Smooth muscle cell (in vitro differentiated cells): ENCODE data around the gene PEDS1. TPM values are rescaled to one million over a fixed set of nuclear protein-coding genes. Genes with fewer than 3 reads are reported as not detected.
"Not testable (repeated sequence)": the region's sequence is repeated elsewhere in the genome, so short reads cannot be mapped to it uniquely, and the experiment has no call there.

Source experiments
- DNase-seq: peaks from one replicate; lab custom pipeline; 2025; ENCODE audit not compliant: unreplicated experiment; lab: John Stamatoyannopoulos, UW
- H2AFZ ChIP-seq: fragments of 200-600 bp; sonication (generic); 2 replicates; pipeline ENCODE4 v1.6.0; 2016; ENCODE audit warnings: antibody characterized with exemption, low read depth, mild to moderate bottlenecking
- H3F3A ChIP-seq: fragments of 200-600 bp; sonication (generic); 2 replicates; pipeline ENCODE4 v1.6.0; 2017; ENCODE audit warnings: antibody characterized with exemption, low read depth
- H3K27ac ChIP-seq: fragments of 200-600 bp; sonication (generic); 2 replicates; pipeline ENCODE4 v1.5.1; 2016; ENCODE audit warnings: low read depth, mild to moderate bottlenecking
- H3K27me3 ChIP-seq: fragments of 200-600 bp; sonication (generic); 2 replicates; pipeline ENCODE4 v1.6.1; 2016; ENCODE audit warnings: low read depth, mild to moderate bottlenecking
- H3K36me3 ChIP-seq: fragments of 200-600 bp; sonication (generic); 2 replicates; pipeline ENCODE4 v1.5.1; 2016; ENCODE audit warnings: low read depth
- H3K4me1 ChIP-seq: fragments of 200-600 bp; sonication (generic); 2 replicates; pipeline ENCODE4 v1.5.1; 2016; ENCODE audit warnings: low read depth
- H3K4me2 ChIP-seq: fragments of 200-600 bp; sonication (generic); 2 replicates; pipeline ENCODE4 v1.6.0; 2016; ENCODE audit warnings: mild to moderate bottlenecking
- H3K4me3 ChIP-seq: fragments of 200-600 bp; sonication (generic); 2 replicates; pipeline ENCODE4 v1.5.1; 2016; ENCODE audit warnings: mild to moderate bottlenecking
- H3K79me2 ChIP-seq: fragments of 200-600 bp; sonication (generic); 2 replicates; pipeline ENCODE4 v1.6.0; 2016; ENCODE audit warnings: low read depth, mild to moderate bottlenecking
- H3K9ac ChIP-seq: fragments of 200-600 bp; sonication (generic); 2 replicates; pipeline ENCODE4 v1.6.0; 2016; ENCODE audit warnings: low read depth
- H3K9me3 ChIP-seq: fragments of 200-600 bp; sonication (generic); replicated peaks from 2 replicates; pipeline ENCODE4 v1.5.1; 2016; ENCODE audit warnings: low read depth
- H4K20me1 ChIP-seq: fragments of 200-600 bp; sonication (generic); 2 replicates; pipeline ENCODE4 v1.6.0; 2016; ENCODE audit warnings: low read depth
- CTCF ChIP-seq: fragments of 200-600 bp; sonication (generic); IDR thresholded peaks from 2 replicates; pipeline ENCODE4 v1.5.1; 2017; ENCODE audit warnings: borderline replicate concordance, mild to moderate bottlenecking, antibody characterized with exemption; ENCODE audit not compliant: insufficient read depth, poor library complexity, severe bottlenecking
- WGBS: methylation state at CpG from one replicate; pipeline ENCODE4 v1.1.7; 2016; ENCODE audit warnings: low lambda C conversion rate; 5-methylcytosine and 5-hydroxymethylcytosine counted together
- polyA plus RNA-seq: library from polyadenylated mRNA; unstranded; fragments of >200 nt; fragmentation: Nextera tagmentation; extraction: Ambion mirVana; gene quantifications from 2 replicates; pipeline ENCODE4 v1.2.1, GENCODE V29; 2016
- total RNA-seq: library from RNA; depleted of rRNA; stranded (reverse); fragments of >200 nt; gene quantifications from 2 replicates; pipeline ENCODE4 v1.2.3, GENCODE V29; 2014

Gene PEDS1
- total and polyA plus RNA-seq, 2 experiments from 2014 or later, result 45.8 to 47.4 TPM

- H4K20me1 ChIP-seq, result peaks cover 99% of the 10 kb centered on the region
Observed at GRCh38 chr20:50107086-50107660, 46.4 kb downstream of the PEDS1 start.

GRCh38 chr20:50106669-50107068 lies 46.9 kb downstream of the PEDS1 start:
- Histone ChIP-seq H4K20me1 (peaks cover 100% of the 10 kb centered on the region), H3K4me1 (peaks cover 27% of the 10 kb centered on the region), H3K79me2 (peaks cover 100% of the 10 kb centered on the region), H3K27ac (peak overlapping the region; percentile 93), H3F3A (peaks cover 27% of the 10 kb centered on the region)
- H3K36me3 ChIP-seq, H3K27me3 ChIP-seq, DNase-seq, H3K4me2 ChIP-seq, H3K4me3 ChIP-seq, H2AFZ ChIP-seq, H3K9ac ChIP-seq, H3K9me3 ChIP-seq: not testable (repeated sequence)
- 94% methylated on average over 5 of the region's 5 CpGs for WGBS

More at GRCh38 chr20:50107086-50107660, 46.4 kb downstream of the PEDS1 start:
- peaks cover 33% of the 10 kb centered on the region for H3F3A ChIP-seq
- H3K4me2 ChIP-seq, result no peak overlapping the region
- no peaks in the 10 kb centered on the region for H3K36me3 ChIP-seq
- no peaks in the 10 kb centered on the region for H3K9me3 ChIP-seq
- no peak overlapping the region for H3K4me3 ChIP-seq
- H3K27ac ChIP-seq, result peak overlapping the region; percentile 93
- H3K9ac ChIP-seq, result no peak overlapping the region
- H3K27me3 ChIP-seq, result no peaks in the 10 kb centered on the region
- H2AFZ ChIP-seq, result no peak overlapping the region
- H3K79me2 ChIP-seq, result peaks cover 100% of the 10 kb centered on the region
- no peak for TF ChIP-seq CTCF
- peaks cover 32% of the 10 kb centered on the region for H3K4me1 ChIP-seq
- DNase-seq, result no peak
- WGBS, result 81% methylated on average over 6 of the region's 6 CpGs

Other genes starting within 250 kb of the PEDS1 start
- gene SPATA2, start 238.2 kb downstream of the PEDS1 start, total RNA-seq, result 3.3 and 3.9 TPM in 2 replicates
- gene SPATA2, start 238.2 kb downstream of the PEDS1 start, polyA plus RNA-seq, result 9.1 and 9.9 TPM in 2 replicates
- 54.2 and 62.7 TPM in 2 replicates for gene RNF114, start 217.3 kb downstream of the PEDS1 start, total RNA-seq
- 80.5 and 87.2 TPM in 2 replicates for gene RNF114, start 217.3 kb downstream of the PEDS1 start, polyA plus RNA-seq
- 3.7 and 5.6 TPM in 2 replicates for gene SNAI1, start 170.7 kb downstream of the PEDS1 start, total RNA-seq
- 16.1 and 20.7 TPM in 2 replicates for gene SNAI1, start 170.7 kb downstream of the PEDS1 start, polyA plus RNA-seq
- gene UBE2V1, start 40.6 kb downstream of the PEDS1 start, total RNA-seq, result 94.1 and 94.8 TPM in 2 replicates
- 128 and 141 TPM in 2 replicates for gene UBE2V1, start 40.6 kb downstream of the PEDS1 start, polyA plus RNA-seq
- gene CEBPB, start 37.1 kb upstream of the PEDS1 start, total RNA-seq, result 32.0 and 38.0 TPM in 2 replicates
- gene CEBPB, start 37.1 kb upstream of the PEDS1 start, polyA plus RNA-seq, result 112 and 117 TPM in 2 replicates